ENCODE data around the gene PHAX.
A peak's percentile ranks its signal among the peaks of the same experiment; 100 is the strongest.
"Not testable (repeated sequence)": the region's sequence is repeated elsewhere in the genome, so short reads cannot be mapped to it uniquely, and the experiment has no call there.

The PHAX gene, protein sequence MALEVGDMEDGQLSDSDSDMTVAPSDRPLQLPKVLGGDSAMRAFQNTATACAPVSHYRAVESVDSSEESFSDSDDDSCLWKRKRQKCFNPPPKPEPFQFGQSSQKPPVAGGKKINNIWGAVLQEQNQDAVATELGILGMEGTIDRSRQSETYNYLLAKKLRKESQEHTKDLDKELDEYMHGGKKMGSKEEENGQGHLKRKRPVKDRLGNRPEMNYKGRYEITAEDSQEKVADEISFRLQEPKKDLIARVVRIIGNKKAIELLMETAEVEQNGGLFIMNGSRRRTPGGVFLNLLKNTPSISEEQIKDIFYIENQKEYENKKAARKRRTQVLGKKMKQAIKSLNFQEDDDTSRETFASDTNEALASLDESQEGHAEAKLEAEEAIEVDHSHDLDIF

DNA sequence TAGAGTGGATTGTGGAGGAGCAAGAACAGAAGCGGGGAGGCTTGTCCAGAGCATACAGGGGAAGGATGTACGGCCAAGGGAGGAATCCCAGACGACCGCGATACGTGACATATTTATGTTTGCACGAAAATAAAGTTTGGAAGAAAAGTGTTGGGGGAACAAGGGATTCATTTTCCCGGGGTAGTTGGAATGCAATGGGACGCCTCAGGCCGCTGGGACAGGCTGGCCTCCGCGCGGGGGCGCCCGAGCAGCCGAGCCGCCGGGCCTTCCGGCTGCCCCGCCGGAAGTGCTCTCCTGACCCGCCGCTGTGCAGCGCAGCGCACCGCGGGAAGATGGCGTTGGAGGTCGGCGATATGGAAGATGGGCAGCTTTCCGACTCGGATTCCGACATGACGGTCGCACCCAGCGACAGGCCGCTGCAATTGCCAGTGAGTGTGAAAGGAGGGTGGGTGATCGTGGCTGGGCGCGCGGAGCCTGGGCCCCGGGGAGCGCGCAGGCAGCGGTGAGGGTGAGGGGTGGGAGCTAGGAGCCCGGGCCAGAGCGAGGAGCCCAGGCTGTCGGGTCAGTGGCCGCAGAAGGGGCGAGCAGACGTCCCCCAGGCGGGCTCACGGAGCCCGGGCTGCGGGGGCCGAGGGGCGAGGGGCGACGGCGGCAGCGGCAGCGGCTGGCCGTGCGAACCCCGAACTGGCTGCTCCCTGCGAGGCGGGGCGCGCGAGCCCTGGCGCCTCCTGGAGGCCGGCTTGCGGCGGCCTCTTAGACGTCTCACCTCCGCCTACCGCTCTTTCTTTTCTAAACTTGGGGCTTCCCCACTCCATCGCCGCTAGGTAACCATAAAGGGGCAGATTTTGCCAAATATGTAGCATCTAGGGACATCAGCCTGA lies at the start of gene PHAX:
Gene PHAX, plus strand, starts transcription at position 317 of the 881 bp plus-strand sequence. Its CDS starts 16 bp downstream, at position 333.
- DNase-seq: peak; percentile 33 to 80 (median 59)

DNA sequence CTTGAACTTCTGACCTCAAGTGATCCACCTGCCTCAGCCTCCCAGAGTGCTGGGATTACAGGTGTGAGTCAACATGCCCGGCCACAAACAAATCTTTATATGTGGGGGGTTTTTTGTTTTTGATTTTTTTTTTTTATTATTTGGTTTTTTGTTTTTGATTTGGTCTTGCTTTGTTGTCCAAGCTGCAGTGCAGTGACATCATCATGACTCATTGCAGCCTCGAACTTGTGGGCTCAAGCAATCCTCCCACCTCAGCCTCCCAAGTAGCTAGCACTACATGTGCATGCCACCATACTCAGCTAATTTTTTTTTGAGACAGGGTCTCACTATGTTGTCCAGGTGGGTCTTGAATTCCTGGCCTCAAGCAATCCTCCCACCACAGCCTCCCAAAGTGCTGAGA lies 48.1 kb upstream of the PHAX start:
- DNase-seq: no peak

DNA sequence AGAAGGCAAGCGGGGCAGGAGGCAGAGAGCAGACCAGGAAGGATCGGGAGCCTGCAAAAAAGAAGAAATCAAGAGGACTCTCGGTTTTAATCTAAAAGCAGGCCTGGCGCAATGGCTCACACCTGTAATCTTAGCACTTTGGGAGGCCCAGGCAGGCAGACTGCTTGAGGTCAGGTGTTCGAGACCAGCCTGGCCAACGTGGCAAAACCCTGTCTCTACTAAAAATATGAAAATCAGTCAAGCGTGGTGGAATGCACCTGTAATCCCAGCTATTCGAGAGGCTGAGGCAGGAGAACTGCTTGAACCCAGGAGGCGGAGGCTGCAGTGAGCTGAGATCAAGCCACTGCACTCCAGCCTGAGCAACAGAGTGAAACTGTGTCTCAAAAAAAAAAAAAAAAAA lies 45.6 kb upstream of the PHAX start:
- DNase-seq: not testable (repeated sequence)

DNA sequence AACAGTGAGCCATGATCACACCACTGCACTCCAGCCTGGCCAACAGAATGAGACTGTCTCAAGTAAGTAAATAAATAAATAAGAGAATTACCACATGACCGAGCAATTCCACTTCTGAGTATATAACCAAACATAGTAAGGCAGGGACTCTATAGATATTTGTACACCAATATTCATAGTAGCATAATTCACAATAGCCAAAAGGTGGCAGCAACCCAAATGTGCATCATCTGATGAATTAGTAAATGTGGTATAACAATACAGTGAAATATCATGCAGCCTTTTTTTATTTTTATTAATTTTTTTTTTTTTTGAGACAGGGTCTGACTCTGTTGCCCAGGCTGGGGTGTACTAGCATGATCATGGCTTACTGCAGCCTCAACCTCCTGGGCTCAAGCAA lies 38.8 kb upstream of the PHAX start:
- no peak for DNase-seq

DNA sequence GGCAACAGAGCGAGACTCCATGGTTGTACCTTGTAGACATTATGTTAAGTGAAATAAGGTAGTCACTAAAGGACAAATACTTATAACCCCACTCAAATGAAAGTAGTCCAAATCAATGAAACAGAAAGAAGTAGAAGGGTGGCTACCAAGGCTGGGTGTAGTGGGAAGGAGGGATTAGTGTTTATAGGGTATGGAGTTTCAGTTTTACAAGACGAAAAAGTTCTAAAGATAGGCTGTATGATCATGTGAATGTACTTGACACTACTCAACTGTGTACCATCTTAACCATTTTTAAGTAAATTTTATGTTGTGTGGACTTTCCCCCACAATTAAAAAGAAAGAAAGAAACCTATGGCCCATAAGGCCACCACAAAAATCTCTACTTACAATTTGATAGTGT lies 37.9 kb upstream of the PHAX start:
- no peak for DNase-seq

DNA sequence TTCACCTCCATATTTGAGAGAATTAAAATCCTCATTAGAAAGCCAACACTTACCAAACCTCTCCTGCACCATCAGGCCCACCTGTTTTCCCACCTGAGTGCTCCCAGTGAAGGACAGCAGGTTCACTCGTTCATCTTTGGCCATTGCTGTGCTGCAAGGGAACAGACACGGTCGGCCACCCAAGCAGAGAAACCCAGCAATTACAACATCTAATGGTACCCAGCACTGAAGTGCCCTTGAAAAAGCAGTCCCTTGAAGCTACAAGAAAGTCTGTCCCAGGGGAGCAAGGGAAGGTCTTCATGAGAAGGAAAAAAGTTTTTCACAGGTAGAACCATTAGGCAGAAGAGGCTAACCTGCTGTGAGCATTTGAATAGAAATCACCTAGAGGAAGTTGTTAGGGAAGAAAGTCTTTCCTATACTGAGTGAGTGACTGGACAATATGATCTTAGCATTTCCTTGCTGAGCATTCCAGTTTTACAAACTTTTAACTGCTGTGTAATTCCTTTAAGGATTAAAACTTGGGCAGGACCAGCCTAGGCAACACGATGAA lies 32.5 kb upstream of the PHAX start:
- DNase-seq: no peak

DNA sequence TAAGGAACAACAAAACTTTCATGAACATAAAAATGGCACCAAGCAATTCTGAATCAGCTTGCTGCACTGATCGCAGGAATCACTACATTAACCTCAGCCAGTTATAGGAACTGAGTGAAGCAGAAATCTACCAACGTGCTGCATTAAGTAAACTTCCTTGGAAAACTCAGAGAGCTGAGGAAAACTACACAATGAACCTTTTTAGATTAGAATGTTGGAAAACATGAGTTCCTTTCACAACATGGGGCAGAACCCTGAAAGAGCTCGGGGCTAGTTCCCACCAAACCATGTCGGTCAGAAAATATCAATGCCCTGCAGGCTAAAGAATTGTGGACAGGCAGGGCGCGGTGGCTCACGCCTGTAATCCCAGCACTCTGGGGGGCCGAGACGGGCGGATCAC lies 25.1 kb upstream of the PHAX start:
- DNase-seq: no peak

DNA sequence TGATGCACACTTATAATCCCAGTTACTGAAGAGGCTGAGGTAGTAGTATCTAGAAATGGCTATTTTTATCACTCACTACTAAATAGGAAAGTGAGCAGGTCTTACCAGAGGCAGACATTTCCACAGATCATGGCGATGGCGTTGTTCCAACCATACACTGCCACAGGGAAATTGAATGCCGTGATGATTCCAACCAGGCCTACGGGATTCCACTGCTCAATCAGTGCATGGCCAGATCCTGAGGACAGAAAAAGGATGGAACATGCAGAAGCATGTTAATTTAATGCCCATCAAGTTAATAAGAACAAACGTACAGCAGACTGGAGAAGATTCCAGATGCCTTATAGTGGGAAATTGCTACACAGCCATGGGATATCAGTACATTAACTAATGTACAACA lies 23.8 kb upstream of the PHAX start:
- DNase-seq: no peak

DNA sequence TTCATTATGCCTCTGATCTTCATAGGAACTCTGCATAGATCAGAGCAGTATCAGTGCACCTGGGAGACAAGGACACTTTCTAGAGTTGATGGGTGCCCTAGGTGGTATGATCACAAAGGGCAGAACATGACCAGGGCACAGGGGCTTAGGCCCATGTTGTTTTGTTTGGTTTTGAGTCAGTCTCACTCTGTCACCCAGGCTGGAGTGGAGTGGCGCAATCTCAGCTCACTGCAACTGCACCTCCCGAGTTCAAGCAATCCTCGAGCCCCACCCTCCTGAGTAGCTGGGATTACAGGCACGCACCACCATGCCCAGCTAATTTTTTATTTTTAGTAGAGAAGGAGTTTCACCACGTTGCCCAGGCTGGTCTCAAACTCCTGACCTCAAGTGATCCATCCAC lies 23.3 kb upstream of the PHAX start:
- no peak for DNase-seq

DNA sequence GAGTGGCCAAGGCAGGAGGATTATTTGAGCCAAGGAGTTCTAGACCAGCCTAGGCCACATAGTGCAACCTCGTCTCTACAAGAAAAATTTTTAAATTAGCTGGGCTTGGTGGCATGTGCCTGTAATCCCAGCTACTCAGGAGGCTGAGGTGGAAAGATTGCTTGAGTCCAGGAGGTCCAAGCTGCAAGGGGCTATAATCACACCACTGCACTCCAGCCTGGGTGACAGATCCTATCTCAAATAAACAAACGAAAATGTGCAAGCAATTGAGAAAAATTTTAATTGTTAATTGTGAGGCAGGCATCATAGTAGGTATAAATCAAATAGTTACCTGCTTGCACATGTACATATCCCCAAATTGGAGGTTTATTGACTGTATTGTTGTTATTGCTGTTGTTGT lies 21.0 kb upstream of the PHAX start:
- DNase-seq: no peak

DNA sequence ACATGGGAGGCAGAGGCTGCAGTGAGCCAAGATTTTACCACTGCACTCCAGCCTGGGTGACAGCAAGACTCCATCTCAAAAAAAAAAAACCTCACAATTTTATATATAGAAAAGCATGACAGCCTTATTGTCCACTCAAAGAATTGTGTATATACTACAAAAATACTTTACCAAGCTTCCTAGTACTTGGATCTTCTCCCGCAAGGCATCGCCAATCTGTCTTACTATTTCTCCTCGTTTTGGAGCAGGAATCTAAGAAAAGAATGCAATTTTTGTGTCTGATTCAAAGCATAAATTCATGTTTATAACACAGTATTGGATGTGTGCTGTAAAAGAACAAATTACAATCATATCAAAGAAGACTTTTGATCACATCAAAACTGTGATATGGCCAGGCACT lies 17.0 kb upstream of the PHAX start:
- no peak for DNase-seq

DNA sequence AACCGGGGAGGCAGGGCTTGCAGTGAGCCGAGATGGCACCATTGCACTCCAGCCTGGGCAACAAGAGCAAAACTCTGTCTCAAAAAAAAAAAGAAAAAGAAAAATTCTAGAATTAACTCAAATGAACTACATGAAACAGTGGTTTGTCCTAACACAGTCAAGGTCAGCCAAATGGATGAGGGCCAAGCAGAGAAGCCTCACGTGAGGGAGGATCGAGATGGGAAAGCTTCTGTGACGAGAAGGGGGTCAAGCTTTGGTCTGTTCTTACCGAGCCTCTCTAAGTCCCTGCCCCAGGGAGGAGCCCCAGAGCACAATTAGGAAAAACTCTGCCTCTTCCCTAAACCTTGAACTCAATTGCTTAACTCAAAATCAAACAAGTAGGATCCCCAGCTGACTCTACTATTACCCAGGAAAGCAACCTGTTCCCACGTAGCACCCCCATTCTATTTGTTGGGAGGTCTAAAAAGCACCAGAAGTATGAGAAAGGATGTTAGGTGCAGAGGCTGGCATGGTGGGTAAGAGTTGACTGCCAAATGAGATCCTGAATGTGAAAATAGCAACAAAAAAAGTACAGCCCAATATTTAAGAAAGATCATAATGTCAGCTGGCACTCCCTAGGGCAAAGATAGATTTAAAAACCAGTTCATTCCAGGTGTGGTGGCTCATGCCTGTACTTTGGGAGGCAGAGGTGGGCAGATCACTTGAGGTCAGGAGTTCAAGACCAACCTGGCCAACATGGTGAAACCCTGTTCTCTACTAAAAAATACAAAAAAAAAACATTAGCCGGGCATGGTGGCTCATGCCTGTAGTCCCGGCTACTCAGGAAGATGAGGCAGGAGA lies 13.0 kb upstream of the PHAX start:
- DNase-seq: no peak

DNA sequence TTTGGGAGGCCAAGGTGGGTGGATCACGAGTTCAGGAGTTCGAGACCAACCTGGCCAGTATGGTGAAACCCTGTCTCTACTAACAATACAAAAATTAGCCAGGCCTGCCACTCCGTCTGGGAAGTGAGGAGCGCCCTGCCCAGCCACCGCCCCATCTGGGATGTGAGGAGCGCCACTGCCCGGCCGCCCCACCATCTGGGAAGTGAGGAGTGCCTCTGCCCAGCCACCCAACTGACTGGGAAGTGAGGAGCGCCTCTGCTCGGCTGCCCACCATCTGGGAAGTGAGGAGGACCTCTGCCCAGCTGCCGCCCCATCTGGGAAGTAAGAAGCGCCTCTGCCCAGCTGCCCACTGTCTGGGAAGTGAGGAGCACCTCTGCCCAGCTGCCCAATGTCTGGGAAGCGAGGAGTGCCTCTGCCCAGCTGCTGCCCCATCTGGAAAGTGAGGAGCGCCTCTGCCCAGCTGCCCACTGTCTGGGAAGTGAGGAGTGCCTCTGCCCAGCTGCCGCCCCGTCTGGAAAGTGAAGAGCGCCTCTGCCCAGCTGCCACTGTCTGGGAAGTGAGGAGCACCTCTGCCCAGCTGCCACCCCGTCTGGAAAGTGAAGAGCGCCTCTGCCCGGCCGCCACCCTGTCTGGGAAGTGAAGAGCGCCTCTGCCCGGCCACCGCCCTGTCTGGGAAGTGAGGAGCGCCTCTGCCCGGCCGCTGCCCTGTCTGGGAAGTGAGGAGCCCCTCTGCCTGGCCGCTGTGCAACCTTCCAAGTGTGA lies 11.0 kb upstream of the PHAX start:
- DNase-seq: no peak

DNA sequence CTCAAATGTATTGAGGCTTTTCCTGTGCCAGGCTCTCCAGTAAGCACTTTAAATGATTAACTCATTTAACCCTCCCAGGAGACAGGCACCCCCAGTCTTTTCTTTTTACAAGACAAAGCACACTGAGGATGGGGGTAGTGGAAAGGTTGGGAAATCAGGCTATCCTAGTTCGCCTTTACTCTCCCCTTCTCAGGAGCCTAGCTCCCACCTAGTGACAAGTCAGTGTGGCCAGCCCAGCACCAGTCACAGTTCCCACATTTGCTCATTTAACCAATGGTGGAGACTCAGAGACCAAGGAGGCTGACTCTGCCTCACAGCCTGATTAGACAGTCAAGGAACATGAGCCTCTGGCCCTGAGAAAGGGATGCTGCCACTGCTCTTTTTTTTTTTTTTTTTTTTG lies 9.2 kb upstream of the PHAX start:
- no peak for DNase-seq

DNA sequence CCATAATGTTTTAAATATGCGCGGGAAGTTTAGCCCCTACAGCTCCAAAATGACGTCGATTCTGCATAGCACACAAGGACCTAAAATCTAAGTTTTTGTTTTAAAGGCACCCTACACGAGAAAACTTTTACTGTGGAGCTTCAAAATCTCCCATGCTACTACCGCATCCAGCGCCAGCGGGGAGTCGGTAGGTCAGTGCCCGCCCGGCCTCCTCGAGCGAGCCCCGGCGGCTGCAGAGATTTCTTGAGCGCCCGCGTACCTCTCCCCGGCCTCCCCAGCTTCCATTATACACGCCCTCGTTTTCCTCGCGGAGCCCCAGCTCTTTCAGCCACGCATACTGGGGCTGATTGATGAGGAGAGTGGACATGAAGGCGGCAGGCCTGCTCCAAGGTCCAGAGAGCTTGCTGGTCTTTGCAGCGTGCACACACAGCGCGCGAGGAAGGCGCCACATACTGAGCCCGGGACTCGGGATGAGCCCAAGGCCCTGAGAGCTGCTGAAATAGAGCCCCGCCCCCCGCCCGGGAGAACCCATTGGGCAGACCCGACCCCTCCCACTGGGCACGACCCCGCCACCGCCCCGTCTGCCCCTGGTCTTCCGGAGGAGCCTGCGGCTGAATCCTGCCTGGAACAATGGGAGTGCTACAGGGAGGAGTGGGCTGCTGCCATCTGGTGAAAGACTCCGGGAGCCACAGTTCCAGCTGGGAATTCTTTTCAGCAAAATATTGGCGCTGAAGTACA lies 5.8 kb upstream of the PHAX start, which contains the start of gene ALDH7A1:
Gene ALDH7A1, minus strand, starts transcription at position 472 of the 738 bp plus-strand sequence. Its CDS starts 21 bp downstream, at position 451.
- peak in 5 of 6 experiments; percentile 20 to 46 (median 44) for DNase-seq

DNA sequence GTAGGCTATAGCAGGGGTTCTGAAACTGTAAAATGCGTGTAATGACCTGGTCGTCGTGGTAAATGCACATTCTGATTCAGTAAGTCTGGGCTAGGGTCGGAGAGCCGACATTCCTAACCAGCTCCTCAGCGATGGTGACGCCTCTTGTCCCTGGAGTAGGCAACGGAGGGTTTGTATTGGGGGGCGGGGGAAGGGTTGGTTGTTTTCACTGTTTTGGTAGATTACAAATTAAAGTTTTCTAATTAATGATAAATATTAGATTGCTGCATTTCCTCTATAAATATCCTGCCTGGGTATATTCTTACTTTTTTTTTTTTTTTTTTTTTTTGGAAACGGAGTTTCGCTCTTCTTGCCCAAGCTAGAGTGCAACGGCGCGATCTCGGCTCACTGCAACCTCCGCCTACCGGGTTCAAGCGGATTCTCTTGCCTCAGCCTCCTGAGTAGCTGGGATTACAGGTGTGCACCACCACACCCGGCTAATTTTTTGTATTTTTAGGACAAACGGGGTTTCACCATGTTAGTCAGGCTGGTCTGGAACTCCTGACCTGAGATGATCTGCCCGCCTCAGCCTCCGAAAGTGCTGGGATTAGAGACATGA lies 5.2 kb upstream of the PHAX start:
- DNase-seq: peak in 1 of 6 experiments; percentile 41

DNA sequence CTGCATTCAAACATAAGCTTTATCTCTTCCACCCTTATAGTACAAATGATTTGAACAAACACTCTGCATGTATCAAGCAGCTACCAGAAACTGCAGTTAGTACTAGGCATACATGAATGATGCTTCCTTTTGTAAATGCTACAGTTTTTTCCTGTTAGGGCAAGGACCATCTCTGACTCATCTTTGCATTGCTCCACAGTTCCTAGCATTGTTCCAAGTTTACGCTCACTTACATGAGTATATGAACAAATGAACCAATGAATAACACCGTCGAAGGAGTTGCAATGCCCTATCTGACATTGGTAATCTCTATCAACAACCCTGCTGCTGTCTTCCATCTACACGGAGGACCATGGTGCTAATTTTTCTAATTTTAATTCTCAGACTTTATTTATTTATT lies 3.6 kb upstream of the PHAX start:
- no peak for DNase-seq

DNA sequence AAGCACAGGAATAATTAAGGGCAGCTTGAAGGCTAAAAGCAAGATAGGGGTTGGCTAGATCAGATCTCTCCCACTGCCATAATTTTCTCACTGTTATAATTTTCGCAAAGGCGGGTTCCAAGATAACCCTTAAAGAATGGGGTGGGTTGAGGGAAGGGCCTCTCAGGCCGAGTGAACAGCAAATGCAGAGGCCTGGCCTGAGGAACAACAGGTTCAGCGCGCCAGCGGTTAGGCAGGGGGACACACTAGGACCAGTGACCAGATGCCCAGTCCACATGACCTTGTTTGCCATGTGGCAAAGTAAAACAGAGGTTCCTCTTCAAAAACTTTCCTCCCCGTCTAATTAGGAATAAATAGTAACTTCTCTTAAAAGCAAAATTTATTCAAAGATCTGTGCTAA lies 1.2 kb upstream of the PHAX start:
- no peak for DNase-seq

DNA sequence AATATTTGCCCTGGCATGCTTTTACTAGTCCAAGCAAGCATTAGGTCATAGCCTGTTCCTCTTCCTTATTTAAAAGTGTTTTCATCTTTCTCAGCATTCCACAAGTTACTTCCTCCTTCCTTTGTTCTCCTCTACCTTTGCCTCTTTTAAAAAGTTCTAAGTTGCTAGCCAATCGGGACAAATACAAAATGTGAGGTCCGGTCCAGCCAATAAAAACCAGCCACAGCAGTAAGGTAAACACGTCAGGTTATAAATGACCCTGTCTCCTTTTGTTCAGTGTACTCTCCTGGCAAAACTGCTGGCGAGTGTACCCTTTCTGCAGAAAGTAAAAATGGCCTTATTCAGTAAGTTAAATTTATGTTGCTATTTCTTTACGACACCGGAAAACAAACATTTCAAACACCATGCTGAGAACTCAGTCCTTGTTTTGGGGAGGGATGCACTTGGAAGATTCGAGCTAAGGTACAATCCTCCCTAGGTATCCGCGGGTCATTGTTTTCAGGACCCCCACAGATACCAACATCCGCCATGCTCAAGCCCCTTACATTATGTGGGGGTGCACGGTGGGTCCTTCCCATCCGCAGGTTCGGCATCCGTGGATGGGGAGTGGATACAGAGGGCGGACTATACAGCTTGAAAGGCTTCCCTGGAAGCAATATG lies 646 bp upstream of the PHAX start:
- not testable (repeated sequence) for DNase-seq

DNA sequence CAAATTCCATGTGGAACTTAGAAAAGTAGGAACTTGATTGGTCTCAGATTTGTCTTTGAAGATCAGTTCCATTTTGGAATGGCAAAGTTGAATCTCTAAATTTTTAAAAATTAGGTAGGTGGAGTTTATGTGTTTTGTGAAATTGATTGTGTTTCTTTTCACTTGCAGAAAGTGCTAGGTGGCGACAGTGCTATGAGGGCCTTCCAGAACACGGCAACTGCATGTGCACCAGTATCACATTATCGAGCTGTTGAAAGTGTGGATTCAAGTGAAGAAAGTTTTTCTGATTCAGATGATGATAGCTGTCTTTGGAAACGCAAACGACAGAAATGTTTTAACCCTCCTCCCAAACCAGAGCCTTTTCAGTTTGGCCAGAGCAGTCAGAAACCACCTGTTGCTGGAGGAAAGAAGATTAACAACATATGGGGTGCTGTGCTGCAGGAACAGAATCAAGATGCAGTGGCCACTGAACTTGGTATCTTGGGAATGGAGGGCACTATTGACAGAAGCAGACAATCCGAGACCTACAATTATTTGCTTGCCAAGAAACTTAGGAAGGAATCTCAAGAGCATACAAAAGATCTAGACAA lies 2.8 kb downstream of the PHAX start:
- DNase-seq: no peak
